ENCODE results near the gene HHAT.

The HHAT gene

GRCh38 chr1:210504286-210504685 is 175.6 kb downstream of the HHAT start:
- DNase-seq: no peak

GRCh38 chr1:210505601-210506496 is 177.1 kb downstream of the HHAT start:
- DNase-seq: no peak

- DNase-seq: no peak
Measured at GRCh38 chr1:210506689-210507088, 178.0 kb downstream of the HHAT start.

- DNase-seq: no peak
Measured at GRCh38 chr1:210516092-210516656, 187.5 kb downstream of the HHAT start.

GRCh38 chr1:210516697-210517459 is 188.2 kb downstream of the HHAT start:
- DNase-seq: no peak

- no peak for DNase-seq
Measured at GRCh38 chr1:210523830-210524229, 195.1 kb downstream of the HHAT start.

GRCh38 chr1:210525716-210526454 is 197.2 kb downstream of the HHAT start:
- DNase-seq: no peak

- no peak for DNase-seq
Measured at GRCh38 chr1:210527091-210527490, 198.4 kb downstream of the HHAT start.

GRCh38 chr1:210531475-210532222 is 202.9 kb downstream of the HHAT start:
- DNase-seq: no peak

GRCh38 chr1:210532223-210532598 is 203.5 kb downstream of the HHAT start:
- no peak for DNase-seq

- no peak for DNase-seq
Measured at GRCh38 chr1:210535761-210536160, 207.1 kb downstream of the HHAT start.

GRCh38 chr1:210536254-210536961 is 207.7 kb downstream of the HHAT start:
- DNase-seq: no peak

GRCh38 chr1:210540288-210540687 is 211.6 kb downstream of the HHAT start:
- DNase-seq: no peak

GRCh38 chr1:210541680-210542358 is 213.1 kb downstream of the HHAT start:
- DNase-seq: no peak

- DNase-seq: no peak
Measured at GRCh38 chr1:210551899-210552298, 223.2 kb downstream of the HHAT start.

GRCh38 chr1:210553711-210554110 is 225.0 kb downstream of the HHAT start:
- no peak for DNase-seq

- no peak for DNase-seq
Measured at GRCh38 chr1:210554382-210554781, 225.7 kb downstream of the HHAT start.

- DNase-seq: no peak
Measured at GRCh38 chr1:210556475-210556874, 227.8 kb downstream of the HHAT start.

GRCh38 chr1:210557426-210558077 is 228.8 kb downstream of the HHAT start:
- DNase-seq: no peak

- no peak for DNase-seq
Measured at GRCh38 chr1:210558302-210558701, 229.6 kb downstream of the HHAT start.

Data from activated T-cell treated with anti-CD3 and anti-CD28 coated beads for 4 hours (primary cell).